ENCODE results near the gene PGAM5. TPM values are rescaled to one million over a fixed set of nuclear protein-coding genes. Genes with fewer than 3 reads are reported as not detected.

Gene PGAM5
- total and polyA plus RNA-seq, 2 of the 13 experiments (the other 11 are each of a cell fraction or from before 2014, with no cell fraction given), result 18.0 to 77.9 TPM

DNA sequence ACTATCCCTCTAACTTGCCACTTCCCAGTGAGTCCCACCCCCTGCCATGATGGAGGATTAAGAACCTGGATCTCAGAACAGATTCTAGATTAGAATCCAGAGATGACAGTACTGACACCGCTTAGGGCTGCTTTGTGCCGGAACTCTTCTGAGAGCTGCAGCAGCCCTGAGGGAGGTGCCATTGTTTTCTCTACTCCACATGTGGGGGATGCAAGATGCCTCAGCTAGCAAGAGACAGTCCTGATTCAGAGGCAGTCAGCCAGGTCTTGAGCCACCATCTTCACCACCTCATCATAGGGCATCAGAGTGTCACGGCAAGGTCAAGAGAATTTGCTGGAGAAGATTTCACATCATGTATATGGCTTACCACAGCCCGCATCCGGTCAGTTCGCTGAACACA lies 3.4 kb upstream of the PGAM5 start:
- Histone ChIP-seq H3K79me2 (ENCODE audit: insufficient read depth, low read length) (peaks cover 18% of the 10 kb centered on the region), H2AFZ (ENCODE audit: low read length) (no peak overlapping the region), H3K4me2 (ENCODE audit: low read depth, low read length) (no peak overlapping the region), H3K9ac (ENCODE audit: insufficient read depth, low read depth, low read length) (no peak overlapping the region), H3K36me3 (replicated peaks in 1 of 2; ENCODE audit: control insufficient read depth in 1 of 2, insufficient read depth in 2 of 2, low read length in 2 of 2) (peaks cover 2 to 10% of the 10 kb centered on the region in 2 experiments; a peak in 2 of 5 replicates), H3K27ac (ENCODE audit: extremely low read length, insufficient read depth, low read length) (no peak overlapping the region), H3K4me3 (replicated peaks in 1 of 3; ENCODE audit: insufficient read depth in 1 of 3, low read depth in 2 of 3, low read length in 3 of 3) (no peak overlapping the region), H3K4me1 (ENCODE audit: insufficient read depth, low read length) (peaks cover 9% of the 10 kb centered on the region), H4K20me1 (ENCODE audit: insufficient read depth, low read length) (no peaks in the 10 kb centered on the region), H3K27me3 (ENCODE audit: control insufficient read depth in 1 of 2, insufficient read depth in 2 of 2, low read length in 2 of 2) (no peaks in the 10 kb centered on the region), H3K9me3 (ENCODE audit: low read length) (no peaks in the 10 kb centered on the region)
- CTCF ChIA-PET (ENCODE audit: low intra/inter-chr PET ratio, low total read pairs), result no interaction called here
- DNase-seq (ENCODE audit: low spot score), result no peak
- ATAC-seq, result no peak
- POLR2A ChIA-PET, result no interaction called here
- no TSS peak for BruUV-seq (replicated peaks)
- intact Hi-C loops (cut with micrococcal nuclease; ENCODE audit: unreplicated experiment) (no loop called here), in situ Hi-C loops (cut with HindIII; ENCODE audit: extremely low pct_ligation_motif_present, low pct_unique_long_range_greater_than_20kb) (no loop called here)
- 98% methylated on average over 6 of the region's 6 CpGs for WGBS (ENCODE audit: low lambda C conversion rate)
- FAIRE-seq, result no peak
- TF ChIP-seq ZNF484 (CRISPR knock-in tag; IDR thresholded peaks at IDR 0.05; ENCODE audit: borderline replicate concordance, low read depth), result no peak
- TF ChIP-seq MLX (CRISPR knock-in tag; IDR thresholded peaks at IDR 0.05), result no peak
- TF ChIP-seq, protein P1, sequence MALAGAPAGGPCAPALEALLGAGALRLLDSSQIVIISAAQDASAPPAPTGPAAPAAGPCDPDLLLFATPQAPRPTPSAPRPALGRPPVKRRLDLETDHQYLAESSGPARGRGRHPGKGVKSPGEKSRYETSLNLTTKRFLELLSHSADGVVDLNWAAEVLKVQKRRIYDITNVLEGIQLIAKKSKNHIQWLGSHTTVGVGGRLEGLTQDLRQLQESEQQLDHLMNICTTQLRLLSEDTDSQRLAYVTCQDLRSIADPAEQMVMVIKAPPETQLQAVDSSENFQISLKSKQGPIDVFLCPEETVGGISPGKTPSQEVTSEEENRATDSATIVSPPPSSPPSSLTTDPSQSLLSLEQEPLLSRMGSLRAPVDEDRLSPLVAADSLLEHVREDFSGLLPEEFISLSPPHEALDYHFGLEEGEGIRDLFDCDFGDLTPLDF (CRISPR knock-in tag; IDR thresholded peaks at IDR 0.05), result no peak
- TF ChIP-seq CBX1 (IDR thresholded peaks at IDR 0.05; ENCODE audit: low read depth), result no peak
- TF ChIP-seq ZBTB34 (CRISPR knock-in tag; IDR thresholded peaks at IDR 0.05), result no peak
- TF ChIP-seq NBN (conservative IDR thresholded peaks at IDR 0.05), result no peak
- TF ChIP-seq GTF3A (CRISPR knock-in tag; conservative IDR thresholded peaks at IDR 0.05), result no peak
- no peak for TF ChIP-seq NR0B2 (CRISPR knock-in tag; IDR thresholded peaks at IDR 0.05)
- no peak for TF ChIP-seq ZNF136 (CRISPR knock-in tag; IDR thresholded peaks at IDR 0.05; ENCODE audit: low read depth)
- TF ChIP-seq, protein P2, sequence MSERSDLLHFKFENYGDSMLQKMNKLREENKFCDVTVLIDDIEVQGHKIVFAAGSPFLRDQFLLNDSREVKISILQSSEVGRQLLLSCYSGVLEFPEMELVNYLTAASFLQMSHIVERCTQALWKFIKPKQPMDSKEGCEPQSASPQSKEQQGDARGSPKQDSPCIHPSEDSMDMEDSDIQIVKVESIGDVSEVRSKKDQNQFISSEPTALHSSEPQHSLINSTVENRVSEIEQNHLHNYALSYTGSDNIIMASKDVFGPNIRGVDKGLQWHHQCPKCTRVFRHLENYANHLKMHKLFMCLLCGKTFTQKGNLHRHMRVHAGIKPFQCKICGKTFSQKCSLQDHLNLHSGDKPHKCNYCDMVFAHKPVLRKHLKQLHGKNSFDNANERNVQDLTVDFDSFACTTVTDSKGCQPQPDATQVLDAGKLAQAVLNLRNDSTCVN (CRISPR knock-in tag; IDR thresholded peaks at IDR 0.05; ENCODE audit: borderline replicate concordance), result no peak
- TF ChIP-seq SIN3A (IDR thresholded peaks at IDR 0.05; ENCODE audit: borderline replicate concordance, low read depth, low read length), result no peak
- no peak for TF ChIP-seq TRAFD1 (CRISPR knock-in tag; IDR thresholded peaks at IDR 0.05; ENCODE audit: borderline replicate concordance)
- no peak for TF ChIP-seq MAFF (IDR thresholded peaks at IDR 0.05; ENCODE audit: low read depth, low read length)
- TF ChIP-seq ZNF138 (CRISPR knock-in tag; IDR thresholded peaks at IDR 0.05; ENCODE audit: low read depth), result no peak
